Measurements from ENCODE around the gene PIR. TPM values are rescaled to one million over a fixed set of nuclear protein-coding genes. Genes with fewer than 3 reads are reported as not detected.

The PIR gene
- total and polyA plus RNA-seq, 2 of the 8 experiments (the other 6 are each of a cell fraction or from before 2014, with no cell fraction given) = 6.4 to 10.3 TPM

- Histone ChIP-seq H3K9me3 (ENCODE audit: insufficient read depth in 2 of 2, low read depth in 1 of 2, low read length in 1 of 2) (no peaks in the 10 kb centered on the region), H4K91ac (replicated peaks; ENCODE audit: insufficient read length, low read length) (no peak overlapping the region), H2BK20ac (ENCODE audit: low read length) (no peak overlapping the region), H3K27me3 (replicated peaks in 1 of 4; ENCODE audit: control insufficient read depth in 3 of 4, extremely low read depth in 1 of 4, insufficient read depth in 3 of 4, low read length in 3 of 4) (no peaks in the 10 kb centered on the region), H3K36me3 (ENCODE audit: control insufficient read depth in 2 of 4, insufficient read depth in 4 of 4, low read length in 3 of 4) (no peaks in the 10 kb centered on the region), H3K79me1 (ENCODE audit: low read depth, low read length) (no peaks in the 10 kb centered on the region), H3K18ac (ENCODE audit: extremely low read depth, low read length) (no peak overlapping the region), H3K4me2 (ENCODE audit: insufficient read depth in 1 of 2, low read depth in 2 of 2, low read length in 2 of 2) (no peak overlapping the region), H4K8ac (ENCODE audit: extremely low read depth, insufficient read depth, low read length) (no peak overlapping the region), H2AK5ac (ENCODE audit: low read depth, low read length) (no peak overlapping the region), H2BK12ac (ENCODE audit: low read depth, low read length) (no peak overlapping the region), H3K14ac (ENCODE audit: insufficient read length) (no peak overlapping the region), H2BK5ac (ENCODE audit: low read depth, low read length) (no peak overlapping the region), H3K4ac (replicated peaks; ENCODE audit: insufficient read length, low read depth, low read length) (no peak overlapping the region), H3K4me3 (ENCODE audit: extremely low read depth in 1 of 4, insufficient read depth in 2 of 4, low read depth in 3 of 4, low read length in 4 of 4) (no peak overlapping the region), H3K79me2 (ENCODE audit: control insufficient read depth in 1 of 2, insufficient read depth in 2 of 2, low read length in 2 of 2) (no peaks in the 10 kb centered on the region), H3K9ac (replicated peaks in 1 of 4; ENCODE audit: extremely low read depth in 1 of 4, low read depth in 3 of 4, low read length in 3 of 4) (no peak overlapping the region), H3K23me2 (ENCODE audit: low read depth, low read length) (no peaks in the 10 kb centered on the region), H4K5ac (ENCODE audit: insufficient read length, low read depth, low read length) (no peak overlapping the region), H2BK120ac (replicated peaks; ENCODE audit: low read depth, low read length) (no peak overlapping the region), H3K23ac (ENCODE audit: insufficient read length) (no peak overlapping the region), H4K20me1 (replicated peaks in 1 of 2; ENCODE audit: control insufficient read depth in 1 of 2, insufficient read depth in 2 of 2, low read length in 2 of 2) (no peaks in the 10 kb centered on the region), H3K27ac (ENCODE audit: low read depth, low read length) (no peak overlapping the region), H3K56ac (replicated peaks; ENCODE audit: insufficient read length, low read depth, low read length) (no peak overlapping the region), H2BK15ac (ENCODE audit: low read length) (no peak overlapping the region), H2AFZ (ENCODE audit: low read length) (no peak overlapping the region), H3K4me1 (replicated peaks in 1 of 4; ENCODE audit: control insufficient read depth in 3 of 4, insufficient read depth in 4 of 4, low read length in 3 of 4) (no peaks in the 10 kb centered on the region)
- WGBS, 2 experiments (ENCODE audit: extremely low coverage in 1 of 2, insufficient coverage in 1 of 2, insufficient read length in 1 of 2, insufficient replicate concordance in 2 of 2, low coverage in 1 of 2, low lambda C conversion rate in 2 of 2, missing lambda C conversion rate in 1 of 2) = 94% methylated on average over 6 of the region's 6 CpGs; no CpG with 5 or more reads in 1 of the 2 experiments
- FAIRE-seq = no peak
- ChIA-PET CTCF (ENCODE audit: partially characterized antibody) (interaction anchor here (0.6 kb wide), 1 partner anchor 36 kb away, joined by 3 read pairs; no protein-coding TSS in a partner anchor), POLR2A (ENCODE audit: partially characterized antibody) (no interaction called here)
- no peak for DNase-seq (ENCODE audit: low read depth in 1 of 2, low spot score in 2 of 2)
- TF ChIP-seq EZH2 (IDR thresholded peaks at IDR 0.05; ENCODE audit: low read depth, low read length, severe bottlenecking) (no peak), POLR2A (IDR thresholded peaks at IDR 0.05; ENCODE audit: control extremely low read depth in 1 of 2, low read depth in 2 of 2, low read length in 2 of 2) (no peak), ASH2L (IDR thresholded peaks at IDR 0.05; ENCODE audit: low read length) (no peak), USF2 (IDR thresholded peaks at IDR 0.05; ENCODE audit: low read length) (no peak), GTF2F1 (IDR thresholded peaks at IDR 0.05; ENCODE audit: borderline replicate concordance, low read depth, low read length) (no peak), NANOG (IDR thresholded peaks at IDR 0.05; ENCODE audit: insufficient read depth, low read depth, low read length, poor library complexity, severe bottlenecking) (no peak), JUN (IDR thresholded peaks at IDR 0.05; ENCODE audit: low read depth, low read length) (no peak), SRF (IDR thresholded peaks at IDR 0.05; ENCODE audit: low read depth, low read length) (no peak), SP1 (IDR thresholded peaks at IDR 0.05; ENCODE audit: low read depth, low read length) (no peak), RAD21 (IDR thresholded peaks at IDR 0.05 in 1 of 2, conservative IDR thresholded peaks at IDR 0.05 in 1 of 2; ENCODE audit: low read depth in 2 of 2, low read length in 2 of 2) (no peak), HDAC6 (IDR thresholded peaks at IDR 0.05; ENCODE audit: low read depth, low read length) (no peak), NRF1 (IDR thresholded peaks at IDR 0.05; ENCODE audit: low read depth, low read length) (no peak), EGR1 (IDR thresholded peaks at IDR 0.05; ENCODE audit: borderline replicate concordance, low read depth, low read length) (no peak)
Observed at GRCh38 chrX:15418041-15418706, 75.0 kb downstream of the PIR start.

Data from H1 (cell line).